ENCODE data around the gene ACTMAP. TPM values are rescaled to one million over a fixed set of nuclear protein-coding genes. Genes with fewer than 3 reads are reported as not detected.
"Not testable (repeated sequence)": the region's sequence is repeated elsewhere in the genome, so short reads cannot be mapped to it uniquely, and the experiment has no call there.

ACTMAP gene
- total RNA-seq, 2 experiments from 2014 or later = 5.0 to 54.8 TPM

DNA sequence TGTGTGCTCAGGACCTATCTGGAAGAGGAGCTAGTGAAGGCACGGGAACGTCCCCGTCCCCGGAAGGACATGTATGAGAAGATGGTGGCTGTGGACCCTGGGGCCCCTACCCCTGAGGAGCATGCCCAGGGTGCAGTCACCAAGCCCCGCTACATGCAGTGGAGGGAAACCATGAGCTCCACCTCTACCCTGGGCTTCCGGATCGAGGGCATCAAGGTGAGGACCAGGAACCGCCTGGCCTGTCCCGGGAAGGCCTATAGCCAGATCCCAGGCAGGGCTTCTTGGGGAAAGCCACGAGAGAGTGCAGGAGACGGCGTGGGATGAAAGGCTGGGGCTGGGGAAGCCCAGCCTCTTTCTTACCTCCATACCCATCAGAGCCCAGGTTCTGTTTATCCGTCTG is 17.1 kb downstream of the ACTMAP start:
- no peak for TF ChIP-seq EZH2phosphoT487 (IDR thresholded peaks at IDR 0.05; ENCODE audit: borderline replicate concordance, low read depth, low read length)
- TF ChIP-seq, protein P1, sequence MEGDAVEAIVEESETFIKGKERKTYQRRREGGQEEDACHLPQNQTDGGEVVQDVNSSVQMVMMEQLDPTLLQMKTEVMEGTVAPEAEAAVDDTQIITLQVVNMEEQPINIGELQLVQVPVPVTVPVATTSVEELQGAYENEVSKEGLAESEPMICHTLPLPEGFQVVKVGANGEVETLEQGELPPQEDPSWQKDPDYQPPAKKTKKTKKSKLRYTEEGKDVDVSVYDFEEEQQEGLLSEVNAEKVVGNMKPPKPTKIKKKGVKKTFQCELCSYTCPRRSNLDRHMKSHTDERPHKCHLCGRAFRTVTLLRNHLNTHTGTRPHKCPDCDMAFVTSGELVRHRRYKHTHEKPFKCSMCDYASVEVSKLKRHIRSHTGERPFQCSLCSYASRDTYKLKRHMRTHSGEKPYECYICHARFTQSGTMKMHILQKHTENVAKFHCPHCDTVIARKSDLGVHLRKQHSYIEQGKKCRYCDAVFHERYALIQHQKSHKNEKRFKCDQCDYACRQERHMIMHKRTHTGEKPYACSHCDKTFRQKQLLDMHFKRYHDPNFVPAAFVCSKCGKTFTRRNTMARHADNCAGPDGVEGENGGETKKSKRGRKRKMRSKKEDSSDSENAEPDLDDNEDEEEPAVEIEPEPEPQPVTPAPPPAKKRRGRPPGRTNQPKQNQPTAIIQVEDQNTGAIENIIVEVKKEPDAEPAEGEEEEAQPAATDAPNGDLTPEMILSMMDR (conservative IDR thresholded peaks at IDR 0.05; ENCODE audit: low read length) = no peak
- intact Hi-C loops (cut with micrococcal nuclease; ENCODE audit: unreplicated experiment) = no loop called here
- POLR2A ChIA-PET = interaction anchor here (0.6 kb wide), 1 partner anchor 12 kb away, joined by 4 read pairs; no protein-coding TSS in a partner anchor

DNA sequence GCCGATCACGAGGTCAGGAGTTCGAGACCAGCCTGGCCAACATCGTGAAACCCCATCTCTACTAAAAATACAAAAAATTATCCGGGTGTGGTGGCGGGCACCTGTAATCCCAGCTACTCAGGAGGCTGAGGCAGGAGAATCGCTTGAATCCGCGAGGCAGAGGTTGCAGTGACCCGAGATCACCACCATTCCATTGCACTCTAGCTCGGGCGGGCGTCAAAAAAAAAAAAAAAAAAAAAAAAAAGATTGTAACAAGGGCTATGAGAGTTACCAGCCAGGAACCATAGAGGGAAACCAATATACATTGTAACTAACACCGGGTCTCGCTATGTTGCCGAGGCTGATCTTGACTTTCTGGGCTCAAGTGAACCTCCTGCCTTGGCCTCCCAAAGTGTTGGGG is 18.0 kb downstream of the ACTMAP start:
- intact Hi-C loops (cut with micrococcal nuclease; ENCODE audit: unreplicated experiment); DNase-seq (ENCODE audit: low spot score); H3K79me2 ChIP-seq (ENCODE audit: insufficient read depth, low read depth, low read length); H2AFZ ChIP-seq (ENCODE audit: low read length); CTCF ChIA-PET (ENCODE audit: unreplicated experiment); H4K20me1 ChIP-seq (ENCODE audit: insufficient read depth, low read length); H3K9me2 ChIP-seq (ENCODE audit: insufficient read depth, low read length); H3K9me3 ChIP-seq (ENCODE audit: low read length); BruUV-seq (replicated peaks); POLR2A ChIA-PET; H3K4me2 ChIP-seq (ENCODE audit: low read length); H3K4me1 ChIP-seq (ENCODE audit: insufficient read depth, low read length, poor library complexity, severe bottlenecking); H3K4me3 ChIP-seq (ENCODE audit: low read depth, low read length, poor library complexity, severe bottlenecking); H3K36me3 ChIP-seq (ENCODE audit: insufficient read depth, low read length); H3K27ac ChIP-seq (ENCODE audit: low read depth, low read length, poor library complexity, severe bottlenecking): not testable (repeated sequence)

More for the DNA sequence above, 17.1 kb downstream of the ACTMAP start:
- Histone ChIP-seq H3K9me2 (ENCODE audit: insufficient read depth, low read length) (no peaks in the 10 kb centered on the region), H3K4me3 (ENCODE audit: low read depth, low read length, poor library complexity, severe bottlenecking) (no peak overlapping the region), H3K9me3 (ENCODE audit: low read length) (no peaks in the 10 kb centered on the region), H3K36me3 (ENCODE audit: insufficient read depth, low read length) (peaks cover 7% of the 10 kb centered on the region; the same call in 1 of the 2 replicates), H3K27ac (ENCODE audit: low read depth, low read length, poor library complexity, severe bottlenecking) (no peak overlapping the region), H3K4me1 (ENCODE audit: insufficient read depth, low read length, poor library complexity, severe bottlenecking) (no peaks in the 10 kb centered on the region), H3K4me2 (ENCODE audit: low read length) (no peak overlapping the region), H4K20me1 (ENCODE audit: insufficient read depth, low read length) (no peaks in the 10 kb centered on the region), H3K79me2 (ENCODE audit: insufficient read depth, low read depth, low read length) (no peaks in the 10 kb centered on the region), H2AFZ (ENCODE audit: low read length) (no peak overlapping the region)
- no TSS peak for BruUV-seq (replicated peaks)
- no peak for DNase-seq (ENCODE audit: low spot score)
- CTCF ChIA-PET (ENCODE audit: unreplicated experiment) = no interaction called here

DNA sequence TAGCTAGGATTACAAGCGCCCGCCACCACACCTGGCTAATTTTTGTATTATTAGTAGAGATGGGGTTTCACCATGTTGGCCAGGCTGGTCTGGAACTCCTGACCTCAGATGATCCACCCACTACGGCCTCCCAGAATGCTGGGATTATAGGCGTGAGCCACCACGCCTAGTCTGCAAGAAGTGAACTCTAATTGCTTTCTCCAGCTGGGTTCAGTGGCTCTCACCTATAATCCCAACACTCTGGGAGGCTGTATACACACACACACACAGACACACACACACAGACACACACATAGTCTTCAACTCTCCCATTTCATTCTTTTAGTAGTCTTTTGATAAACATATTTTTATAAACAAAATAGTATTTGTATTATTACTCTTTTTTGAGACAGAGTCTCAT is 20.2 kb downstream of the ACTMAP start:
- H3K9me3 ChIP-seq (ENCODE audit: low read length); H3K36me3 ChIP-seq (ENCODE audit: insufficient read depth, low read length); POLR2A ChIA-PET; H3K79me2 ChIP-seq (ENCODE audit: insufficient read depth, low read depth, low read length); BruUV-seq (replicated peaks); H3K9me2 ChIP-seq (ENCODE audit: insufficient read depth, low read length); H3K4me3 ChIP-seq (ENCODE audit: low read depth, low read length, poor library complexity, severe bottlenecking); H2AFZ ChIP-seq (ENCODE audit: low read length); H4K20me1 ChIP-seq (ENCODE audit: insufficient read depth, low read length); H3K4me2 ChIP-seq (ENCODE audit: low read length); intact Hi-C loops (cut with micrococcal nuclease; ENCODE audit: unreplicated experiment); H3K4me1 ChIP-seq (ENCODE audit: insufficient read depth, low read length, poor library complexity, severe bottlenecking); CTCF ChIA-PET (ENCODE audit: unreplicated experiment); DNase-seq (ENCODE audit: low spot score); H3K27ac ChIP-seq (ENCODE audit: low read depth, low read length, poor library complexity, severe bottlenecking): not testable (repeated sequence)

DNA sequence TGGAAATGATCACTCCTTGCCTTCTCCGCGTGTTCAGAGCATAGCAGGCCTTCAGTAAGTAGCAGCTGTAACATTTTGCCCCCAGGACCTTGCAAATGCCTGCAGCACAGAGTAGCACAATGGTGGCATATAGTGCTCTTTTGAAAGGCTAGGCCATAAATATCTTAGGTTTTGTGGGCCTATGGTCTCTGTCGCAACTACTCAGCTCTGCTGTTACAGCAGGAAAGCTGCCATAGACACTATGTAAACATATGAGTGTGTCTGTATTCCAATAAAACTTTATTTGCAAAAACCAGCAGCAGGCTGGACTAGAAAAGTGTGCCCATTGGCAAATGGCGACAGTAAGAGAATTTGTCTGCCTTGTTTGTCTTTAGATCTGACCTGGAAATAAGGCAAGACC is 24.0 kb downstream of the ACTMAP start:
- no peak overlapping the region for H2AFZ ChIP-seq (ENCODE audit: low read length)
- H3K27ac ChIP-seq (ENCODE audit: low read depth, low read length, poor library complexity, severe bottlenecking) = no peak overlapping the region
- H3K4me1 ChIP-seq (ENCODE audit: insufficient read depth, low read length, poor library complexity, severe bottlenecking) = no peaks in the 10 kb centered on the region
- ChIA-PET POLR2A (no interaction called here), CTCF (ENCODE audit: unreplicated experiment) (no interaction called here)
- H3K9me3 ChIP-seq (ENCODE audit: low read length) = no peaks in the 10 kb centered on the region
- H3K79me2 ChIP-seq (ENCODE audit: insufficient read depth, low read depth, low read length) = no peaks in the 10 kb centered on the region
- no peaks in the 10 kb centered on the region for H3K9me2 ChIP-seq (ENCODE audit: insufficient read depth, low read length)
- H3K4me3 ChIP-seq (ENCODE audit: low read depth, low read length, poor library complexity, severe bottlenecking) = no peak overlapping the region
- intact Hi-C loops (cut with micrococcal nuclease; ENCODE audit: unreplicated experiment) = no loop called here
- no TSS peak for BruUV-seq (replicated peaks)
- DNase-seq (ENCODE audit: low spot score) = no peak
- peaks cover 9% of the 10 kb centered on the region for H3K36me3 ChIP-seq (ENCODE audit: insufficient read depth, low read length)
- H3K4me2 ChIP-seq (ENCODE audit: low read length) = no peak overlapping the region
- no peaks in the 10 kb centered on the region for H4K20me1 ChIP-seq (ENCODE audit: insufficient read depth, low read length)
- TF ChIP-seq EZH2phosphoT487 (IDR thresholded peaks at IDR 0.05; ENCODE audit: borderline replicate concordance, low read depth, low read length) = no peak
- TF ChIP-seq, protein P1 (conservative IDR thresholded peaks at IDR 0.05; ENCODE audit: low read length) = no peak

Measured in OCI-LY7 (cell line).